ENCODE measurements around the gene KCNMA1. TPM values are rescaled to one million over a fixed set of nuclear protein-coding genes. Genes with fewer than 3 reads are reported as not detected.

Gene KCNMA1
- total and polyA plus RNA-seq, 4 experiments from 2014 or later, result 0.26 TPM; not detected in 3

DNA sequence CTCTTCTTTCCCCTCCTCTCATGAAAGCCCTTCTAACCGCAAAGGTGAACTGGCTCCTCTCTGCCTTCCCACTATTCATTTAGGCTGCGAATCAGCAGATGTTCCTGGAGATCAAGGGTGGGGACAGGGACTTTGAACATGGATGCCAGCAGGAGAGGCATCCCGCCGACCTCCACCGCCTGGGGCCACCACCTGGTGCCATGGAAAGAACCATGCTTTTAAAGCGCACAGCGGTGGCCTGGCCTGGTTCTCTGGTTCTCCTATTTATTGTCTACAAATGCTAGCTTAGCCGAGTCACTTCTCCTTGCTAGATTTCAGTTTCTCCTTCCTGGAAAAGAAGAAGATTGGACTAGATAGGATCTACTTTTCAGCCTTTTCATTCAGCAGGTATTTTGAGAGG is 43.2 kb upstream of the KCNMA1 start:
- Histone ChIP-seq H3K36me3 (ENCODE audit: insufficient read depth, low read length) (no peaks in the 10 kb centered on the region), H3K4me1 (ENCODE audit: insufficient read depth, low read length) (no peaks in the 10 kb centered on the region), H3K27ac (ENCODE audit: low read depth, low read length) (no peak overlapping the region), H3K27me3 (ENCODE audit: insufficient read depth, low read length) (no peaks in the 10 kb centered on the region), H3K9me3 (ENCODE audit: control insufficient read depth in 1 of 2, low read length in 2 of 2) (no peaks in the 10 kb centered on the region), H3K4me3 (ENCODE audit: low read length in 2 of 2) (no peak overlapping the region)
- H3K4me1 Mint-ChIP-seq, result no peaks in the 10 kb centered on the region
- no peak overlapping the region for H3K27ac Mint-ChIP-seq
- intact Hi-C loops (cut with micrococcal nuclease), result no loop called here
- POLR2A ChIA-PET (ENCODE audit: partially characterized antibody), result no interaction called here
- peaks cover 0 to 4% (median 0%) of the 10 kb centered on the region in 8 donors for H3K9me3 Mint-ChIP-seq
- H3K4me3 Mint-ChIP-seq, result no peak overlapping the region
- CTCF ChIA-PET (ENCODE audit: partially characterized antibody), result interaction anchor here (0.6 kb wide), 1 partner anchor 17 kb away, joined by 3 read pairs; no protein-coding TSS in a partner anchor
- H3K27me3 Mint-ChIP-seq, result peaks cover 6 to 11% of the 10 kb centered on the region in 2 donors
- H3K36me3 Mint-ChIP-seq, result no peaks in the 10 kb centered on the region
- no peak for DNase-seq

GRCh38 chr10:77680065-77680464 is 42.5 kb upstream of the KCNMA1 start:
- no peak overlapping the region for H3K4me3 Mint-ChIP-seq
- H3K9me3 ChIP-seq (ENCODE audit: control insufficient read depth in 1 of 2, low read length in 2 of 2), result no peaks in the 10 kb centered on the region
- ChIA-PET CTCF (ENCODE audit: partially characterized antibody) (no interaction called here), POLR2A (ENCODE audit: partially characterized antibody) (no interaction called here)
- H3K36me3 ChIP-seq (ENCODE audit: insufficient read depth, low read length), result no peaks in the 10 kb centered on the region
- H3K27ac ChIP-seq (ENCODE audit: low read depth, low read length), result no peak overlapping the region
- intact Hi-C loops (cut with micrococcal nuclease), result no loop called here
- peaks cover 6 to 11% of the 10 kb centered on the region in 2 donors for H3K27me3 Mint-ChIP-seq
- H3K4me1 Mint-ChIP-seq, result no peaks in the 10 kb centered on the region
- no peak for DNase-seq
- H3K27ac Mint-ChIP-seq, result no peak overlapping the region
- no peaks in the 10 kb centered on the region for H3K4me1 ChIP-seq (ENCODE audit: insufficient read depth, low read length)
- no peaks in the 10 kb centered on the region for H3K27me3 ChIP-seq (ENCODE audit: insufficient read depth, low read length)
- no peaks in the 10 kb centered on the region for H3K36me3 Mint-ChIP-seq
- H3K9me3 Mint-ChIP-seq, result peaks cover 0 to 4% (median 0%) of the 10 kb centered on the region in 8 donors
- H3K4me3 ChIP-seq (ENCODE audit: low read length in 2 of 2), result no peak overlapping the region

- Histone ChIP-seq H3K4me1 (ENCODE audit: insufficient read depth, low read length) (no peaks in the 10 kb centered on the region), H3K27me3 (ENCODE audit: insufficient read depth, low read length) (no peaks in the 10 kb centered on the region), H3K9me3 (ENCODE audit: control insufficient read depth in 1 of 2, low read length in 2 of 2) (no peaks in the 10 kb centered on the region), H3K27ac (ENCODE audit: low read depth, low read length) (no peak overlapping the region), H3K36me3 (ENCODE audit: insufficient read depth, low read length) (no peaks in the 10 kb centered on the region), H3K4me3 (ENCODE audit: low read length in 2 of 2) (no peak overlapping the region)
- Mint-ChIP-seq H3K27me3 (peaks cover 6 to 11% of the 10 kb centered on the region in 2 donors), H3K4me3 (no peak overlapping the region), H3K9me3 (peaks cover 0 to 4% (median 0%) of the 10 kb centered on the region in 8 donors), H3K4me1 (no peaks in the 10 kb centered on the region), H3K36me3 (no peaks in the 10 kb centered on the region), H3K27ac (no peak overlapping the region)
- ChIA-PET CTCF (ENCODE audit: partially characterized antibody) (no interaction called here), POLR2A (ENCODE audit: partially characterized antibody) (no interaction called here)
- intact Hi-C loops (cut with micrococcal nuclease), result no loop called here
- no peak for DNase-seq
Measured at GRCh38 chr10:77679217-77679616, 41.6 kb upstream of the KCNMA1 start.

DNA sequence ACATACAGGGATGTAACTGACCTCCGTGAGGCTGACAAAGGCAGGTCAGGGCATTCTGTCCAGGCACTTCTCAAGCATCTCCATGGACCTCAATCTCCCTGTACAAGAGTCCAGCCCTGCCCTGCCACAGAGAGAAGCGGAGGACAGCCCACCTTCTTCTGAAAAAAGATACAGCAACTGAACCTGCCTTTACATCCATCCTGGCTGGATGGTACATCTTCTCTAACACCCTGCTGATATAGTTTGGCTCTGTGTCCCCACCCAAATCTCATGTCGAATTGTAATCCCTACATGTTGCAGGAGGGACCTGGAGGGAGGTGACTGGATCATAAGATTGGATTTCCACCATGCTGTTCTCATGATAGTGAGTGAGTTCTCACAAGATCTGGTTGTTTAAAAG is 40.5 kb upstream of the KCNMA1 start:
- intact Hi-C loops (cut with micrococcal nuclease), result no loop called here
- H3K27me3 Mint-ChIP-seq, result peaks cover 8 to 11% of the 10 kb centered on the region in 2 donors
- CTCF ChIA-PET (ENCODE audit: partially characterized antibody), result no interaction called here
- no peaks in the 10 kb centered on the region for H3K27me3 ChIP-seq (ENCODE audit: insufficient read depth, low read length)
- H3K9me3 ChIP-seq (ENCODE audit: control insufficient read depth in 1 of 2, low read length in 2 of 2), result no peaks in the 10 kb centered on the region
- H3K27ac Mint-ChIP-seq, result no peak overlapping the region
- H3K36me3 ChIP-seq (ENCODE audit: insufficient read depth, low read length), result no peaks in the 10 kb centered on the region
- no peak for DNase-seq
- POLR2A ChIA-PET (ENCODE audit: partially characterized antibody), result no interaction called here
- H3K4me1 ChIP-seq (ENCODE audit: insufficient read depth, low read length), result no peaks in the 10 kb centered on the region
- peaks cover 0 to 4% (median 0%) of the 10 kb centered on the region in 8 donors for H3K9me3 Mint-ChIP-seq
- H3K4me3 ChIP-seq (ENCODE audit: low read length in 2 of 2), result no peak overlapping the region
- H3K36me3 Mint-ChIP-seq, result no peaks in the 10 kb centered on the region
- H3K4me3 Mint-ChIP-seq, result no peak overlapping the region
- H3K27ac ChIP-seq (ENCODE audit: low read depth, low read length), result no peak overlapping the region
- no peaks in the 10 kb centered on the region for H3K4me1 Mint-ChIP-seq

DNA sequence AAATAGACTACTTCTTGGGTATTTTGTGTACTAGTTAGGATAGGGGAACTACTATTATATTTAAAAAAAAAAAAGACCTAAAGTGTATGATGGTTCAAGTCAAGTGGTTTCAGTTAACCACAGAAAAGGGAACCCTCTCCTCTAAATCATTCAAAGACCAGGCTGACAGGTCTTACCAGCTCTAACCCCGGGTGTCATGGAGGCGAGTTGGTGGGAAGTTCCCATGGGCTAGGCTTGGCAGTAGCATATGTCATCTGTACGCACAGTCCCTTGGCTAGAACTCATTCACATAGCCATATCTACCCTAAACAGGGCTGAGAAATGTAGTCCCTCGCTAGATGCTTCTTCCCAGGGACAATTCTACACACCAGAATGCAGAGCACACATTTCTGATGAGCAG is 37.7 kb upstream of the KCNMA1 start:
- no peaks in the 10 kb centered on the region for H3K36me3 Mint-ChIP-seq
- no peak overlapping the region for H3K27ac Mint-ChIP-seq
- Histone ChIP-seq H3K36me3 (ENCODE audit: insufficient read depth, low read length) (no peaks in the 10 kb centered on the region), H3K4me1 (ENCODE audit: insufficient read depth, low read length) (no peaks in the 10 kb centered on the region), H3K27ac (ENCODE audit: low read depth, low read length) (no peak overlapping the region), H3K27me3 (ENCODE audit: insufficient read depth, low read length) (no peaks in the 10 kb centered on the region), H3K9me3 (ENCODE audit: control insufficient read depth in 1 of 2, low read length in 2 of 2) (no peaks in the 10 kb centered on the region), H3K4me3 (ENCODE audit: low read length in 2 of 2) (no peak overlapping the region)
- intact Hi-C loops (cut with micrococcal nuclease), result no loop called here
- ChIA-PET POLR2A (ENCODE audit: partially characterized antibody) (no interaction called here), CTCF (ENCODE audit: partially characterized antibody) (no interaction called here)
- H3K4me1 Mint-ChIP-seq, result no peaks in the 10 kb centered on the region
- H3K9me3 Mint-ChIP-seq, result peaks cover 0 to 3% (median 0%) of the 10 kb centered on the region in 8 donors
- no peak overlapping the region for H3K4me3 Mint-ChIP-seq
- H3K27me3 Mint-ChIP-seq, result peaks cover 9 to 10% of the 10 kb centered on the region in 2 donors
- no peak for DNase-seq

GRCh38 chr10:77673515-77674140 is 36.0 kb upstream of the KCNMA1 start:
- CTCF ChIA-PET (ENCODE audit: partially characterized antibody), result no interaction called here
- POLR2A ChIA-PET (ENCODE audit: partially characterized antibody), result no interaction called here
- H3K9me3 Mint-ChIP-seq, result peaks cover 0 to 1% (median 0%) of the 10 kb centered on the region in 8 donors

GRCh38 chr10:77673101-77673500 is 35.5 kb upstream of the KCNMA1 start:
- Histone ChIP-seq H3K27ac (ENCODE audit: low read depth, low read length) (no peak overlapping the region), H3K27me3 (ENCODE audit: insufficient read depth, low read length) (no peaks in the 10 kb centered on the region), H3K9me3 (ENCODE audit: control insufficient read depth in 1 of 2, low read length in 2 of 2) (no peaks in the 10 kb centered on the region), H3K4me3 (ENCODE audit: low read length in 2 of 2) (no peak overlapping the region), H3K36me3 (ENCODE audit: insufficient read depth, low read length) (no peaks in the 10 kb centered on the region), H3K4me1 (ENCODE audit: insufficient read depth, low read length) (no peaks in the 10 kb centered on the region)
- intact Hi-C loops (cut with micrococcal nuclease), result no loop called here
- H3K4me1 Mint-ChIP-seq, result no peaks in the 10 kb centered on the region
- H3K4me3 Mint-ChIP-seq, result no peak overlapping the region
- ChIA-PET CTCF (ENCODE audit: partially characterized antibody) (no interaction called here), POLR2A (ENCODE audit: partially characterized antibody) (no interaction called here)
- no peak for DNase-seq
- peaks cover 0 to 1% (median 0%) of the 10 kb centered on the region in 8 donors for H3K9me3 Mint-ChIP-seq
- H3K36me3 Mint-ChIP-seq, result no peaks in the 10 kb centered on the region
- peaks cover 8 to 16% of the 10 kb centered on the region in 2 donors for H3K27me3 Mint-ChIP-seq
- no peak overlapping the region for H3K27ac Mint-ChIP-seq

More at GRCh38 chr10:77673515-77674140, 36.0 kb upstream of the KCNMA1 start:
- no peaks in the 10 kb centered on the region for H3K9me3 ChIP-seq (ENCODE audit: control insufficient read depth in 1 of 2, low read length in 2 of 2)
- no peaks in the 10 kb centered on the region for H3K27me3 ChIP-seq (ENCODE audit: insufficient read depth, low read length)
- H3K27ac ChIP-seq (ENCODE audit: low read depth, low read length), result no peak overlapping the region
- no peaks in the 10 kb centered on the region for H3K36me3 ChIP-seq (ENCODE audit: insufficient read depth, low read length)
- intact Hi-C loops (cut with micrococcal nuclease), result no loop called here
- no peak overlapping the region for H3K4me3 ChIP-seq (ENCODE audit: low read length in 2 of 2)
- no peak for DNase-seq
- Mint-ChIP-seq H3K36me3 (no peaks in the 10 kb centered on the region), H3K4me1 (no peaks in the 10 kb centered on the region), H3K27me3 (peaks cover 9 to 14% of the 10 kb centered on the region in 2 donors), H3K27ac (no peak overlapping the region), H3K4me3 (no peak overlapping the region)
- no peaks in the 10 kb centered on the region for H3K4me1 ChIP-seq (ENCODE audit: insufficient read depth, low read length)

All from CD4-positive, alpha-beta memory T cell (primary cell).